NCI-H1048 (cell line): ENCODE data around the gene CMYA5.

ENCODE experiments used
- DNase-seq: peaks from one replicate; lab custom pipeline; 2025; lab: John Stamatoyannopoulos, UW

CMYA5 gene

GRCh38 chr5:79834754-79835714 is 145.4 kb downstream of the CMYA5 start:
- no peak for DNase-seq

- no peak for DNase-seq
Measured at GRCh38 chr5:79837761-79838551, 148.3 kb downstream of the CMYA5 start.

- no peak for DNase-seq
Measured at GRCh38 chr5:79840084-79840990, 150.7 kb downstream of the CMYA5 start.

GRCh38 chr5:79841172-79841571 is 151.5 kb downstream of the CMYA5 start:
- no peak for DNase-seq

GRCh38 chr5:79842006-79842881 is 152.6 kb downstream of the CMYA5 start:
- no peak for DNase-seq

- DNase-seq: no peak
Measured at GRCh38 chr5:79842991-79843390, 153.4 kb downstream of the CMYA5 start.

GRCh38 chr5:79843450-79844388 is 154.1 kb downstream of the CMYA5 start:
- no peak for DNase-seq

GRCh38 chr5:79844571-79844970 is 154.9 kb downstream of the CMYA5 start:
- no peak for DNase-seq

- no peak for DNase-seq
Measured at GRCh38 chr5:79845448-79846197, 156.0 kb downstream of the CMYA5 start.

- no peak for DNase-seq
Measured at GRCh38 chr5:79846198-79846521, 156.5 kb downstream of the CMYA5 start.

- no peak for DNase-seq
Measured at GRCh38 chr5:79847561-79847960, 157.9 kb downstream of the CMYA5 start.

GRCh38 chr5:79849061-79849460 is 159.4 kb downstream of the CMYA5 start:
- no peak for DNase-seq
